Measurements from ENCODE around the gene SLC8A3.
A peak's percentile ranks its signal among the peaks of the same experiment; 100 is the strongest.

The SLC8A3 gene

DNA sequence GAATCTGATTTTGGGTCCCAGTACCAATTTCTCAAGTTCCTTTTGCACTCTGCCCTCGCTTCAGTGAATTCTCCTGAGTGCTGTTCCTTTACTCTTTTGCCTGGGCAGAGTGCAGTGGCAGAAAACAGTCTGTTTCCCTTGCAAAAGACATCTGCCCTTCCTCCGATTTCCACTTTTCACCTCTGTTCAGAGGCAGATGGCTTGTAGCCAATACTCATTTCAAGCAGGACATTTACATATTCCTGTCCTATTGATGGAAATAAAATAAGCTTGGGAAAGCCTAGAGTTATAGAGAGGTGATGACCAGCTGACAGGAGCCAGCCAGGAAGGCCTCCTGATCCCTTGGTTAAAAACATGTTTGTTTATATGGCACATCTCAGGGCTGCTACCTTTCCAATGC lies 111.0 kb downstream of the SLC8A3 start:
- no peak overlapping the region for H3K4me3 ChIP-seq (ENCODE audit: low read depth, low read length)
- TF ChIP-seq, protein P1, sequence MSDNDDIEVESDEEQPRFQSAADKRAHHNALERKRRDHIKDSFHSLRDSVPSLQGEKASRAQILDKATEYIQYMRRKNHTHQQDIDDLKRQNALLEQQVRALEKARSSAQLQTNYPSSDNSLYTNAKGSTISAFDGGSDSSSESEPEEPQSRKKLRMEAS (IDR thresholded peaks at IDR 0.05; ENCODE audit: low read depth, low read length) = no peak
- TF ChIP-seq POLR2A (IDR thresholded peaks at IDR 0.05; ENCODE audit: extremely low read depth, insufficient read length) (no peak), CTCF (IDR thresholded peaks at IDR 0.05; ENCODE audit: low read depth, low read length) (no peak), MYC (IDR thresholded peaks at IDR 0.05; ENCODE audit: low read depth, low read length) (no peak)
- no peak for DNase-seq (ENCODE audit: low read depth)

GRCh38 chr14:70077005-70077404 lies 111.7 kb downstream of the SLC8A3 start:
- DNase-seq (ENCODE audit: low read depth) = no peak
- no peak overlapping the region for H3K4me3 ChIP-seq (ENCODE audit: low read depth, low read length)
- TF ChIP-seq, protein P1 (IDR thresholded peaks at IDR 0.05; ENCODE audit: low read depth, low read length) = no peak
- TF ChIP-seq MYC (IDR thresholded peaks at IDR 0.05; ENCODE audit: low read depth, low read length) (no peak), CTCF (IDR thresholded peaks at IDR 0.05; ENCODE audit: low read depth, low read length) (no peak), POLR2A (IDR thresholded peaks at IDR 0.05; ENCODE audit: extremely low read depth, insufficient read length) (no peak)

GRCh38 chr14:70073924-70074566 lies 114.7 kb downstream of the SLC8A3 start:
- TF ChIP-seq, protein P1 (IDR thresholded peaks at IDR 0.05; ENCODE audit: low read depth, low read length) = no peak
- peak; percentile 92 for TF ChIP-seq CTCF (IDR thresholded peaks at IDR 0.05; ENCODE audit: low read depth, low read length)
- no peak overlapping the region for H3K4me3 ChIP-seq (ENCODE audit: low read depth, low read length)
- DNase-seq (ENCODE audit: low read depth) = peak; percentile 80

DNA sequence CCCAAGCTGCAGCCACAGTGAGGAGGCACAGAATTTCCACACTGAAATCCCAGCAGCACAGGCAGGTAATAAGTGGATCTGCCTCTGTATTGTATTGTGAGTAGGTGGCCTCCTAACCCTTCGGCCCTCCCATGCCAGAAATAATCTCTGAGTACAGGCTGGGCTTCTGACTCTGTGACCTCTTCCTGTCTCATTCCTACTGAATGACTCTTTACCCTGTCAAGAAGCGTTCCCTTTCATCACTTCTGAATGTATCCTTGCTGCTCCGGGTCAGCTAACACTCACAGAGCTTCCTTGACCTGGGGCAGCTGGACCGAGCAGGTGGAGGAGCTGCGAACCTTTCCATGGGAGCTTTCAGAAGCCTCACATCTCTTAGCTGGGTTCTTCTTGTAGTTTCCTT lies 119.6 kb downstream of the SLC8A3 start:
- no peak for DNase-seq (ENCODE audit: low read depth)
- no peak overlapping the region for H3K4me3 ChIP-seq (ENCODE audit: low read depth, low read length)
- no peak for TF ChIP-seq CTCF (IDR thresholded peaks at IDR 0.05; ENCODE audit: low read depth, low read length)
- TF ChIP-seq MYC (IDR thresholded peaks at IDR 0.05; ENCODE audit: low read depth, low read length) = no peak
- TF ChIP-seq, protein P1 (IDR thresholded peaks at IDR 0.05; ENCODE audit: low read depth, low read length) = no peak
- no peak for TF ChIP-seq POLR2A (IDR thresholded peaks at IDR 0.05; ENCODE audit: extremely low read depth, insufficient read length)

DNA sequence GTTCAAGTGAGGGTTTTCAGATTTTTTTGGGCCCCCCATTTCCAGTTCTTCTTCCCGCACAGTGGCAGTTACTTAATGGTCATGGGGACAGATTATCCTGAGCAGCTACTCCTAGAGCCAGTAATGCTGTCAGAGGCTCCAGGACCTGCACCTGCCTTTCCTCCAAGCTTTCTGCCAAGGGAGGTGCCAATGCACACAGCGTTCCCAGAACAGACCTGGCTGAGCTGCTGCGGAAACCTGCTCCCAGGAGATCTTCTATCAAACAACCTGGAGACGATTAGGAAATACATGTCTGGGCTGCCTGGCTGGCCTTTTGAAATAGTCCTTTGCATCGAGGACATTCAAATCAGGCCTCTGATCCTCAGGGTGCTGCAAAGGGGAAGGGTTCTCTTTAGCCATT lies 120.9 kb downstream of the SLC8A3 start:
- TF ChIP-seq, protein P1 (IDR thresholded peaks at IDR 0.05; ENCODE audit: low read depth, low read length) = no peak
- no peak for TF ChIP-seq POLR2A (IDR thresholded peaks at IDR 0.05; ENCODE audit: extremely low read depth, insufficient read length)
- TF ChIP-seq CTCF (IDR thresholded peaks at IDR 0.05; ENCODE audit: low read depth, low read length) = no peak
- no peak overlapping the region for H3K4me3 ChIP-seq (ENCODE audit: low read depth, low read length)
- DNase-seq (ENCODE audit: low read depth) = no peak
